ENCODE measurements around the gene RPL36. TPM values are rescaled to one million over a fixed set of nuclear protein-coding genes. Genes with fewer than 3 reads are reported as not detected.

The RPL36 gene
- total RNA-seq, 1 donor from 2014 or later, result 778 TPM

DNA sequence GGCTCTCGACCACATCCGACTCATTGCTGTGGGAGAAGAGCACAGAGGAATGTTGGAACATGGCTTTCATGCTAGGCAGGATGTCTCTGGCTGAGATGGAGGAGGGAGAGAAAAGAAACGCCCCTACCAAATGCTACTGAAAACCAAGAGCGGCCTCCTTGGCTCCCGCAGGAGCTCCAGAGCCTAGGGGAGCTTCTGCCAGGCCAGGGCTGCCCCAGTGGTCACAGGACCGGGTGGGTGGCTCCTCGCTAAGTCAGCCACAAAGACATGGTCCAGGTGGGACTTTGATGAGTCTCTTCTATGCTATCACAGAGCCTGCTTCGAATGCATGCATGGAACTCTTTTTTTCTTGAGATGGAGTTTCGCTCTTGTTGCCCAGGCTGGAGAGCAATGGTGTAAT lies 23.1 kb downstream of the RPL36 start:
- Histone ChIP-seq H3K4me3 (no peak overlapping the region), H3K27me3 (no peaks in the 10 kb centered on the region), H3K4me2 (no peak overlapping the region), H3K4me1 (peaks cover under 1% of the 10 kb centered on the region), H3K79me2 (ENCODE audit: low read depth) (peaks cover 44% of the 10 kb centered on the region), H4K20me1 (ENCODE audit: low read depth) (peaks cover 31% of the 10 kb centered on the region), H3K27ac (no peak overlapping the region), H3K9me3 (ENCODE audit: low read depth) (no peaks in the 10 kb centered on the region), H3F3A (ENCODE audit: low read depth) (no peaks in the 10 kb centered on the region), H2AFZ (replicated peaks) (no peak overlapping the region), H3K36me3 (no peaks in the 10 kb centered on the region), H3K9ac (no peak overlapping the region)
- TF ChIP-seq EZH2 (IDR thresholded peaks at IDR 0.05) (no peak), EZH2phosphoT487 (IDR thresholded peaks at IDR 0.05) (no peak)
- TF ChIP-seq, protein P1, sequence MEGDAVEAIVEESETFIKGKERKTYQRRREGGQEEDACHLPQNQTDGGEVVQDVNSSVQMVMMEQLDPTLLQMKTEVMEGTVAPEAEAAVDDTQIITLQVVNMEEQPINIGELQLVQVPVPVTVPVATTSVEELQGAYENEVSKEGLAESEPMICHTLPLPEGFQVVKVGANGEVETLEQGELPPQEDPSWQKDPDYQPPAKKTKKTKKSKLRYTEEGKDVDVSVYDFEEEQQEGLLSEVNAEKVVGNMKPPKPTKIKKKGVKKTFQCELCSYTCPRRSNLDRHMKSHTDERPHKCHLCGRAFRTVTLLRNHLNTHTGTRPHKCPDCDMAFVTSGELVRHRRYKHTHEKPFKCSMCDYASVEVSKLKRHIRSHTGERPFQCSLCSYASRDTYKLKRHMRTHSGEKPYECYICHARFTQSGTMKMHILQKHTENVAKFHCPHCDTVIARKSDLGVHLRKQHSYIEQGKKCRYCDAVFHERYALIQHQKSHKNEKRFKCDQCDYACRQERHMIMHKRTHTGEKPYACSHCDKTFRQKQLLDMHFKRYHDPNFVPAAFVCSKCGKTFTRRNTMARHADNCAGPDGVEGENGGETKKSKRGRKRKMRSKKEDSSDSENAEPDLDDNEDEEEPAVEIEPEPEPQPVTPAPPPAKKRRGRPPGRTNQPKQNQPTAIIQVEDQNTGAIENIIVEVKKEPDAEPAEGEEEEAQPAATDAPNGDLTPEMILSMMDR (IDR thresholded peaks at IDR 0.05), result no peak
- DNase-seq (ENCODE audit: low spot score), result no peak
- Mint-ChIP-seq H3K4me3 (no peak overlapping the region), H3K4me1 (peaks cover 12% of the 10 kb centered on the region), H3K36me3 (peaks cover 11% of the 10 kb centered on the region), H3K27me3 (ENCODE audit: insufficient read depth, low read depth) (peaks cover 2% of the 10 kb centered on the region), H3K9me3 (no peaks in the 10 kb centered on the region), H3K27ac (no peak overlapping the region)

DNA sequence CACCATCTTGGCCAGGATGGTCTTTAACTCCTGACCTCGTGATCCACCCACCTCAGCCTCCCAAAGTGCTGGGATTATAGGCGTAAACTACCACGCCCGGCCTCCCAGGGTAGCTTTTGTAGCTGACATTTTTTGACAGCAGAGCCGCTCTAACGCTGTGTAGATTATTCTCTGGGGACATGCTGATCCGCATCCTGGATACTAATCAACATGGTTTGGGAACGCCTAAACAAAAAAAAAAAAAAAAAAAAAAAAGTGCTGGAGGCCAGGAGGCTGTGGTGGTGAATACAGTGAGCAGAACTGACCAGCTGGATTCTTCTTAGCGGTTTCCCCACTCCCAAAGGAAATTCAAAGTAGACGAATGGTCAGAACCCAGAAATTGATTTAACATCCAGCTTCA lies 24.7 kb downstream of the RPL36 start:
- H3K79me2 ChIP-seq (ENCODE audit: low read depth), result peaks cover 60% of the 10 kb centered on the region

DNA sequence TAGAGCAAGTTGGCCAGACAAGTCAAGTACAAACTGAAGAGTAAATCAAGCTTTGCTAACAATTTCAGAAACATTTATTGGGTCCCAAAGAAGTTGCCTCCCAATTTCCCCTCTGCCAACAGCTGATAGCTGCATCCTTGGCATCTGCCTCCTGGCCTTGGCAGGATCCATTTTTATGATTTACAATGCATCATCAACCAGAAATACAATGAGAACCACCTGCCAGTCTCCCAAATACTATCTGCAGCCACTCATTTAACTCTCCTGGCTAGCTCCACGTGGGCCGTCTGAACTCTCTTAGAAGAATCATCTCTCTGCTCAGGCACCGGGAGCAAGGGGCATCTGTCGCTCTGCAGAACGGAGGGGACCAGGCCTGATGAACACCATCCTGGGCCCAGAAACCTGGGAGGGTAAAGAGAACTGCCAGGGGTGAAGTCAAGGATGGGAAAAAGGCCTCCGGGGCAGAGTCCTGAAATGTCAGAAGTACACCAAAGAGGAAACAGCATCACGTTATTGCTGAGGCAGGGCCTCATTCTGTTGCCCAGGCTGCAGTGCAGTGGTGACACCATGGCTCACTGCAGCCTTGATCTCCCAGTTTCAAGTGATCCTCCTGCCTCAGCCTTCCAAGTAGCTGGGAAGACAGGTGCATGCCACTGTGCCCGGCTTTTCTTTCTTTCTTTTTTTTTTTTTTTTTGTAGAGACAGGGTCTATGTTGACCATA lies 27.3 kb downstream of the RPL36 start:
- Mint-ChIP-seq H3K4me3 (peak overlapping the region; percentile 80), H3K4me1 (peaks cover 22% of the 10 kb centered on the region), H3K36me3 (peaks cover 8% of the 10 kb centered on the region), H3K27me3 (ENCODE audit: insufficient read depth, low read depth) (peaks cover 8% of the 10 kb centered on the region), H3K9me3 (no peaks in the 10 kb centered on the region), H3K27ac (no peak overlapping the region)
- Histone ChIP-seq H3K27me3 (no peaks in the 10 kb centered on the region), H4K20me1 (ENCODE audit: low read depth) (peaks cover 41% of the 10 kb centered on the region), H3K9ac (no peak overlapping the region), H3K27ac (no peak overlapping the region), H3K4me3 (no peak overlapping the region), H3K36me3 (no peaks in the 10 kb centered on the region), H3K4me1 (peaks cover 9% of the 10 kb centered on the region), H3F3A (ENCODE audit: low read depth) (peaks cover 3% of the 10 kb centered on the region), H3K4me2 (no peak overlapping the region), H3K79me2 (ENCODE audit: low read depth) (peaks cover 60% of the 10 kb centered on the region), H3K9me3 (ENCODE audit: low read depth) (no peaks in the 10 kb centered on the region), H2AFZ (replicated peaks) (no peak overlapping the region)
- no peak for DNase-seq (ENCODE audit: low spot score)
- TF ChIP-seq EZH2 (IDR thresholded peaks at IDR 0.05) (no peak), EZH2phosphoT487 (IDR thresholded peaks at IDR 0.05) (no peak)

More for the DNA sequence above, 24.7 kb downstream of the RPL36 start:
- no peak overlapping the region for H3K4me3 ChIP-seq
- Mint-ChIP-seq H3K4me3 (no peak overlapping the region), H3K27ac (no peak overlapping the region), H3K36me3 (peaks cover 11% of the 10 kb centered on the region), H3K4me1 (peaks cover 22% of the 10 kb centered on the region), H3K9me3 (no peaks in the 10 kb centered on the region), H3K27me3 (ENCODE audit: insufficient read depth, low read depth) (peaks cover 5% of the 10 kb centered on the region)
- H3F3A ChIP-seq (ENCODE audit: low read depth), result no peaks in the 10 kb centered on the region
- peaks cover 41% of the 10 kb centered on the region for H4K20me1 ChIP-seq (ENCODE audit: low read depth)
- H3K9me3 ChIP-seq (ENCODE audit: low read depth), result no peaks in the 10 kb centered on the region
- TF ChIP-seq, protein P1 (IDR thresholded peaks at IDR 0.05), result no peak
- TF ChIP-seq EZH2 (IDR thresholded peaks at IDR 0.05), result no peak
- no peak for TF ChIP-seq EZH2phosphoT487 (IDR thresholded peaks at IDR 0.05)
- H2AFZ ChIP-seq (replicated peaks), result no peak overlapping the region
- H3K4me2 ChIP-seq, result no peak overlapping the region
- H3K27me3 ChIP-seq, result no peaks in the 10 kb centered on the region
- no peak overlapping the region for H3K9ac ChIP-seq
- no peak for DNase-seq (ENCODE audit: low spot score)
- H3K36me3 ChIP-seq, result no peaks in the 10 kb centered on the region
- H3K27ac ChIP-seq, result no peak overlapping the region
- peaks cover 9% of the 10 kb centered on the region for H3K4me1 ChIP-seq

DNA sequence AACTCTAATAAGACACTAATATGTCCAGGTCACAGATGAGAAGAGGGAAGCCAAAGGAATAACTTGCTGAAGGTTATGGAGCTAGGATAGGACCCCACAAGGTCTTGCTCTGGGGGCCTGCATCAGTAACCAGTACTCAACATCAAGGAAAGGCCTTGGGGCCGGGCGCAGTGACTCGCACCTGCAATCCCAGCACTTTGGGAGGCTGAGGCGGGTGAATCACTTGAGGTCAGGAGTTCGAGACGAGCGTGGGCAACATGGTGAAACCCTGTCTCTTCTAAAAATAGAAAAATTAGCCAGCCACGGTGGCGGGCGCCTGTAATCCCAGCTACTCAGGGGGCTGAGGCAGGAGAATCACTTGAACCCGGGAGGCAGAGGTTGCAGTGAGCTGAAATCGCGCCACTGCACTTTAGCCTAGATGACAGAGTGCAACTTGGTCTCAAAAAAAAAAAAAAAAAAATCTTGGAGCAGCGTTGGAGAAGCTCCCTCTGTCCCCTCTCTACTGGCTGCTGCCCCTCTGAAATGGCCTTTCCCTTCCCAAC lies 28.0 kb downstream of the RPL36 start:
- H3K27ac ChIP-seq, result no peak overlapping the region
- Mint-ChIP-seq H3K36me3 (peaks cover 7% of the 10 kb centered on the region), H3K4me3 (peak overlapping the region; percentile 95)

More for the DNA sequence above, 28.0 kb downstream of the RPL36 start:
- peak overlapping the region; percentile 100 for H3K4me2 ChIP-seq
- H4K20me1 ChIP-seq (ENCODE audit: low read depth), result peaks cover 41% of the 10 kb centered on the region
- TF ChIP-seq EZH2 (IDR thresholded peaks at IDR 0.05) (no peak), EZH2phosphoT487 (IDR thresholded peaks at IDR 0.05) (no peak)
- TF ChIP-seq, protein P1 (IDR thresholded peaks at IDR 0.05), result no peak
- H3K4me3 ChIP-seq, result peak overlapping the region; percentile 98
- H3K27ac Mint-ChIP-seq, result no peak overlapping the region
- H2AFZ ChIP-seq (replicated peaks), result no peak overlapping the region
- peaks cover 3% of the 10 kb centered on the region for H3F3A ChIP-seq (ENCODE audit: low read depth)
- no peak overlapping the region for H3K9ac ChIP-seq
- no peaks in the 10 kb centered on the region for H3K36me3 ChIP-seq
- DNase-seq (ENCODE audit: low spot score), result no peak
- H3K27me3 ChIP-seq, result no peaks in the 10 kb centered on the region
- no peaks in the 10 kb centered on the region for H3K9me3 ChIP-seq (ENCODE audit: low read depth)
- H3K9me3 Mint-ChIP-seq, result no peaks in the 10 kb centered on the region
- H3K79me2 ChIP-seq (ENCODE audit: low read depth), result peaks cover 60% of the 10 kb centered on the region
- peaks cover 22% of the 10 kb centered on the region for H3K4me1 Mint-ChIP-seq
- H3K27me3 Mint-ChIP-seq (ENCODE audit: insufficient read depth, low read depth), result peaks cover 8% of the 10 kb centered on the region
- peaks cover 9% of the 10 kb centered on the region for H3K4me1 ChIP-seq

Measured in neural progenitor cell (in vitro differentiated cells).